Muscle layer of colon (tissue), 2 donors: ENCODE data around the gene GABRA4.
A peak's percentile ranks its signal among the peaks of the same experiment; 100 is the strongest.

Experiments used
- H3K27ac ChIP-seq: one replicate; pipeline ENCODE4 v1.7.0; 2013; ENCODE audit warnings: low read depth, mild to moderate bottlenecking, low read length, moderate library complexity
- H3K27me3 ChIP-seq, 2 donors: one replicate each; pipeline ENCODE4 v1.7.0; 2013; ENCODE audit warnings: low read length in 2 of 2, mild to moderate bottlenecking in 2 of 2; ENCODE audit not compliant: insufficient read depth in 2 of 2, control insufficient read depth in 1 of 2
- H3K36me3 ChIP-seq: one replicate; pipeline ENCODE4 v1.7.0; 2013; ENCODE audit warnings: mild to moderate bottlenecking, low read length; ENCODE audit not compliant: insufficient read depth
- H3K4me1 ChIP-seq: one replicate; pipeline ENCODE4 v1.7.0; 2013; ENCODE audit warnings: mild to moderate bottlenecking, low read length; ENCODE audit not compliant: insufficient read depth
- H3K4me3 ChIP-seq, 2 donors: one replicate each; pipeline ENCODE4 v1.7.0; 2013; ENCODE audit warnings: low read length in 2 of 2, low read depth in 1 of 2, mild to moderate bottlenecking in 1 of 2, moderate library complexity in 1 of 2
- H3K9ac ChIP-seq: one replicate; pipeline ENCODE4 v1.7.0; 2013; ENCODE audit warnings: low read length
- H3K9me3 ChIP-seq: one replicate; pipeline ENCODE4 v1.7.0; 2013; ENCODE audit warnings: mild to moderate bottlenecking, low read length
- donor health status: abdominal sarcoma.
- donor health status: Adenocarcinoma of cecum.

The GABRA4 gene

DNA sequence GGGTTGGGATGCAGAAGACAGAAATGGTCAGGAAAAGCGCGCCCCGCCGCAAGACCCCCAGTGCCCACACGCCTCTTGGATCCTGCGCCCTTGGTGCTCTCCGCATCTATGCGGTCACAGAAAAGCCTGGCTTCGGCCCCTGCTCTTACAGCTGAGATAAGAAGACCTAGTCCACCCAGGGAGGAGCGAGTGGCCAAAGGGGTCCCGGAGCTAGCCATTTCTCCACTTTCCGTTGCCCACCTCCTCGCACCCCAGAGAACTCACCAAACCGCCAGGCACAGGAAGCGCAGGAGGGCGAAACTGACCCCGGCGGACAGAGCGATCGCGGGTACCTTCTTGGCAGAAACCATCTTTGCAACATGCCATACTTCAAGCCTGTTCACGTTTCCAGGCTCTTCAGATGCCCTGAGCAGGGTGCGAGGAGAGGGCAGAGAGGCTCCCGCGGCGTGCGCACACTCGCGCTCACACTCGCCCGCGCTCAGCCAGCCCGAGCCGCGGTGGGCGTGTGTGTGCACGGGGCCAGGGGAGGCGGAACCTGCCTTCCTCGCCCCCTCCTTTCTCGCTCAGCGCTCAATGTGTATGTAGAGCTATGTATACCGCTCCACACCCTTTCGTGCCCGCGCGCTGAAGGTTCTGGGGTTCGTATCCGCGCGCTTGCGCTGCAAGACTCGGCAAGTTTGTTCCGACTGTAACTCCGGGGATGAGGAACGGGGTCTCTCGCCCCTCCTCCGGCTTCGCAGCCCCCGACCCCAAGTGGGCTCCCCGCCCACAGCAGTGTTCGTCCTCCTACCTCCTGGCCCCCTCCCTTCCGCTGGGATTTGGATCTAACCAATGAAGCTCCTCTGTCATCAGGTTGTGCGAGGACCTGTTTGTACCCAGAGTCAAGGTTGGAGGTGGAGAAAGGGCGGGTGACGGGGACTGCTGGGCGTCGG lies at the start of gene GABRA4:
Gene GABRA4, minus strand, starts transcription at position 507 of the 932 bp plus-strand sequence. Its CDS starts 157 bp downstream, at position 350.
- peaks cover 14 to 21% of the 10 kb centered on the region in 2 donors for H3K27me3 ChIP-seq
- H3K4me1 ChIP-seq = no peaks in the 10 kb centered on the region
- no peak within 1 kb of the TSS for H3K4me3 ChIP-seq
- H3K27ac ChIP-seq = no peak within 1 kb of the TSS
- H3K9ac ChIP-seq = no peak within 1 kb of the TSS
- H3K36me3 ChIP-seq = no peaks in the 10 kb centered on the region
- no peaks in the 10 kb centered on the region for H3K9me3 ChIP-seq

DNA sequence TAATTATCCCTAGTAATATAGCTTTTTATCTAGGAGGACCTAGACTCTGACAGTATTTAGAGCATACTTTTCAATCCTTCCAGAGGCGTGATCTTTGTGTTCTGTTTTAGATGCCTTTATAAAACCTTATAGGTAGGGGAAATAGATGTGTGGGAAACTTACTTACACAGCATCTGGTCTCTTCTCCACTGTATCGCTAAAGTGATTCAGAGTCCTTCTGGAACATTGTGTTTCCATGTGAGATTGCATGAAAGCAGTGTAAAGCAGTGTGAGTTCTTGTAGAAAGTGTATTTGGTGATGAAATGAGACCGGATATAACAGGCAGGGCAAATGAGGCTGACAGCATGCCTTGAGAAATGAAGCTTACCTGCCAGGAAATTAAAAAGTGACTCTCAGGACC lies 47.4 kb upstream of the GABRA4 start:
- Histone ChIP-seq H3K4me1 (no peaks in the 10 kb centered on the region), H3K9ac (no peak overlapping the region), H3K27me3 (no peaks in the 10 kb centered on the region), H3K27ac (no peak overlapping the region), H3K36me3 (no peaks in the 10 kb centered on the region), H3K4me3 (no peak overlapping the region), H3K9me3 (no peaks in the 10 kb centered on the region)

DNA sequence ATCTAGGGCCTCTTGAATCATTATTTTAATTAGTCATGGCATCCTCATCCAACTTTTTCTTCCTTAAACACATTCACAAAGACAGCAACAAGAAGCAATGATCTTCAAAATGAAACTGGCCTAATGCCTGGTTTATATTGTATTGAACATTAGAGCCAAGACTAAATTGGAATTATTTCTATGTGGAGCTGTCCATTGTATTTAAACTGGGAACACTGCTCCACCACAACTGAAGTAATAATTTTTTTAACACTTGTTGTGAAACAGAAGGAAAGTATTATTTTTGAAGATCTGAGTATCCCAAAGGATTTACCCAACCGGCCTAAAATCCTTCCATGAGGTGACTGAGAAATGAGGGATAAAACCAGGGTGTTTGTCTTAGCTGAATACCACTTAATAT lies 44.9 kb upstream of the GABRA4 start:
- Histone ChIP-seq H3K36me3 (no peaks in the 10 kb centered on the region), H3K9me3 (no peaks in the 10 kb centered on the region), H3K27me3 (no peaks in the 10 kb centered on the region), H3K4me1 (no peaks in the 10 kb centered on the region), H3K4me3 (no peak overlapping the region), H3K27ac (no peak overlapping the region), H3K9ac (no peak overlapping the region)

DNA sequence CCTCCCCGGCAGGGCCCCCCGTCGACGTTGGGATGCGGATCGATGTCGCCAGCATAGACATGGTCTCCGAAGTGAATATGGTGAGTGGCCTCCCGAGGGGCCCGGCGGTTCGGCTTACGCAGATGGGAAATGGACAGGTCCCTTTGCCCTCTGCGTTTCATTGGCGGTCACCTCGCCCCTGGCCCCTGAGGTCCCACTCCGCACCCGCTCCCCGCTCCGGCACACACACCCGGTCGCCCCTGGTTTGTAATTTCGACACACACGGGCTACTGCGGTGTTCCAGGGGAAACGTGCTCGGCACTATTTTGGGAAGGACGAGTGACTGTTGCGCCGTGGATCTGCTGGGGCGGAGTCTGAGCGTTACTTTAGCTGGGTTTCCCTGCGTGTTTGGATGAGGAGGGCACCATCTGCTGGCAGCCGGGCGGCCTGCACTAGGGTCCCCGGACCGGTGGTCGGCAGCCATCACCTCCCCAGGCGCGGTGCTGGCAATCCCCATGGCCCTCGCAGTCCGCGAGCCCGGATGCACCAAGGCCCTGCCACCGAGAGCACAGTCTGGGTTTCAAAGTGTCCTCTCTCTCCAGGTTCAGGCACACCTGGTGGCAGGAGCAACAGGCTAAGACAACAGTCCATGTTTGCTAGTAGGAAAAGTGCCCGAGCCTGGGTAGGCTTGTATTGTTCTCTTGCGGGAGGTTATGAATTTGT lies 39.2 kb upstream of the GABRA4 start:
- H3K4me1 ChIP-seq = peaks cover 8% of the 10 kb centered on the region
- H3K27me3 ChIP-seq = peaks cover 0 to 16% of the 10 kb centered on the region in 2 donors
- peak overlapping the region; percentile 30 to 41 for H3K4me3 ChIP-seq
- H3K27ac ChIP-seq = no peak overlapping the region
- no peak overlapping the region for H3K9ac ChIP-seq
- no peaks in the 10 kb centered on the region for H3K9me3 ChIP-seq
- no peaks in the 10 kb centered on the region for H3K36me3 ChIP-seq

DNA sequence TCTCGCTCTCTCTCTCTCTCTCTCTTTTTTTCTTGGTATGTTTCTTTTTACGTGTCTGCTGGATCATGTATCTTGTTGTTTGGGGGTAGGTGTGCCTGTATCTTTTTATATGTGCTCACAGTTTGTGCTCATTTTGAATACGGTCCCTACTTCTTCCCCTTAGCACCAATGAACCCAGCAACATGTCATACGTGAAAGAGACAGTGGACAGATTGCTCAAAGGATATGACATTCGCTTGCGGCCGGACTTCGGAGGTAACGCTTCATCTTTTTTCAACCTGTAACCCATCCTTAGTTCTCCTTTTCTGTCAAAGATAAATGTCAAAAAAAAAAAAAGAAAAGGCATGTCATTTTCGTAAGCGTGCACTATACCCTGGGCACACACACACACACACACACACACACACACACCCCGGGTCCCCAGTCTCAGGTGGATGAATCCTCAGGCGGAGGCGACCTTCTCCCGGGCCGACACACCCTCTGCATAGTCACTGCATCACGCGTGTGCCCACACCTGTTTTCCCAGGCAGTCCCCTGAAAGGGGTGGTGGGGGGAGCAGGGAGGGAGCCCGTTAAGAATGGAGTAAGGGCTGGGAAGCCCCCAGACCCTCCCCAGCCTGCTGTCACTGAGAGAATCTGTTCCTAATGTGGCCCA lies 38.5 kb upstream of the GABRA4 start:
- peaks cover 8% of the 10 kb centered on the region for H3K4me1 ChIP-seq
- H3K27me3 ChIP-seq = peaks cover 0 to 16% of the 10 kb centered on the region in 2 donors
- no peak overlapping the region for H3K27ac ChIP-seq
- no peaks in the 10 kb centered on the region for H3K9me3 ChIP-seq
- H3K4me3 ChIP-seq = peak overlapping the region; percentile 30 to 47
- H3K36me3 ChIP-seq = no peaks in the 10 kb centered on the region
- no peak overlapping the region for H3K9ac ChIP-seq

DNA sequence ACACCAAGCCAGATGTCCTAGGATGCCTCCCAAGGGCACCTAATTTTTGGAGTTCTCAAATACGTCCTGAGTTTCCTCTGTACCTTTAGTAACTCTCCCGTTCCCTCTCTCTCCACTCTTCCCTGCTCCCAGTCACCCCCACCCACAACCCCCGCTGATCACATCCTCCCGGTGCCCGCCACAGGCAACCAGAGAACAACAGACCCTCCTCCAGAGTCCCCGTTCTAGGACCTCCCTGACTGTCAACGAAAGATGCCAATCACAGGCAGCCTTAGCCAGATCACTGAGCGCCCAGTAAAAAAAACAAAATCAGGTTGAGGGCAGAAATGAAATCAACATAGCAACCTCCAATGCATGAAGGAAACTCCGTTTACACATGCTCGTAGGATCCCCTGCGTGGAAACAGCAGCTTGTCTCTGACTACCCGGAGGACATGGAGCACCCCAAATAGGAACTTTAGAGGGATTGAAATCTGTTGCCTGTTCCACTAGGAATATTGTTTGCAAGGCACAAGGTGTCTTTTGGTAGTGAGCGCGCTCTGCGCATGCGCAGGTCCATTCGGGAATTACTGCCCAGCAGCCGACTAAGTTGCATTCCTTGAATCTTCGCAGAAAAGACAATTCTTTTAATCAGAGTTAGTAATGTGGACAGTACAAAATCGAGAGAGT lies 37.8 kb upstream of the GABRA4 start, which contains the start of gene GABRB1:
Gene GABRB1, plus strand, starts transcription at position 557 of the 668 bp plus-strand sequence.
- H3K9ac ChIP-seq = no peak within 1 kb of the TSS
- H3K27me3 ChIP-seq = peaks cover 0 to 16% of the 10 kb centered on the region in 2 donors
- H3K27ac ChIP-seq = no peak within 1 kb of the TSS
- no peaks in the 10 kb centered on the region for H3K9me3 ChIP-seq
- peaks cover 8% of the 10 kb centered on the region for H3K4me1 ChIP-seq
- H3K36me3 ChIP-seq = no peaks in the 10 kb centered on the region
- H3K4me3 ChIP-seq = peak within 1 kb of the TSS; percentile 30 to 47

DNA sequence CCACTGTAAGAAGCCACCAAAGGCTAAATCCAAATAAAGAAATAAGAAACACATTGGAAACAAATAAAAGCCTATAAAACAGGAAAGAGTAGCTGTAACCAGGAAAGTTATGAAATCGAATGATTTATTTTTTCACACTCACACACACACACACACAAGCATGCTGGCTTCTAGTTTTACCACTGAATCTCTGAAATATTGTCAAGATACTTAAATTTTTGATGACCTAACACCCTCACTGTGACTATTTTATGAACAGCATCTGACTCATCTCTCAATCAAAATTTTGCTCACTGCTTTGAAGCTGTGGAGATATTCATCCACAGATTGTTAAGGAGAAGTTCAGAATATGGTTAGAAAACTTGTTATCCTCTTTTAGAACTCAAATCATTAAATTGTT lies 24.1 kb upstream of the GABRA4 start:
- no peak overlapping the region for H3K4me3 ChIP-seq
- no peaks in the 10 kb centered on the region for H3K36me3 ChIP-seq
- H3K27me3 ChIP-seq = no peaks in the 10 kb centered on the region
- H3K9ac ChIP-seq = no peak overlapping the region
- H3K4me1 ChIP-seq = no peaks in the 10 kb centered on the region
- no peak overlapping the region for H3K27ac ChIP-seq
- H3K9me3 ChIP-seq = no peaks in the 10 kb centered on the region

DNA sequence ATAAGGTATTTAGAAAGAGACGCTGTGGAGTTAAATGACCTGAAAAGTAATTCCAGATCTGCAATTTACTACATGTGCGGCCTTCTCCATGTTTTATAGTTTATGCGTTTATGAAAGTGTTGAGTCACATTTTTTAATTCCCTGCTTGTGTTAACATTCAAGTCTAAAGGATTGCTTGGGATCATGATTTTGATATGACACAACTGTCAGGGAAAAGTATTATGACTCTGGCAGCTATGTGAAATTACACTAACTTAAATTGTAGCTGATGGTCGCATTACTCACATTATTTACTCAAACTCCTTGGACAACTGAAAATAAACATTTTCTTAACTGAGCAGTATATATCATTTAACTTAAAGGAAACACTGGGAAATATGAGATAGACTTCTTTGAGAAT lies 23.7 kb upstream of the GABRA4 start:
- Histone ChIP-seq H3K4me1 (no peaks in the 10 kb centered on the region), H3K4me3 (no peak overlapping the region), H3K9ac (no peak overlapping the region), H3K9me3 (no peaks in the 10 kb centered on the region), H3K36me3 (no peaks in the 10 kb centered on the region), H3K27me3 (no peaks in the 10 kb centered on the region), H3K27ac (no peak overlapping the region)

DNA sequence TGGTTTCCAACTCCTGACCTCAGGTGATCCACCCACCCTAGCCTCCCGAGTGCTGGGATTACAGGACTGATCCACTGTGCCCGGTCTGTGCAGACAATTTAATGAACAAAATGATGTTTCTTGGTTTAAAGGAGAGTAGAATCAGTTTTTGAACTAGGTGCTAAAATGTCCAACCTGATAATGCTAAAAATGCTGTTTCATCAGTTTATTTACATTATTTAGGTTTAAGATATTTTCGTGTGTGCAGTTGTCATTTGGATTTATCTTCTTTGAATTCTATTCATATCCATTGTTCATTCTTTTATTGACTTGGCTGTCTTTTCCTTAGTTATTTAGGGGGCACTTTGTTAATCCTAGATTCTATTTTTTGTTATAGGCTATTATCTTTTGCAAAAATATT lies 20.0 kb upstream of the GABRA4 start:
- no peaks in the 10 kb centered on the region for H3K9me3 ChIP-seq
- no peaks in the 10 kb centered on the region for H3K36me3 ChIP-seq
- no peaks in the 10 kb centered on the region for H3K4me1 ChIP-seq
- no peak overlapping the region for H3K4me3 ChIP-seq
- H3K27ac ChIP-seq = no peak overlapping the region
- H3K9ac ChIP-seq = no peak overlapping the region
- no peaks in the 10 kb centered on the region for H3K27me3 ChIP-seq

DNA sequence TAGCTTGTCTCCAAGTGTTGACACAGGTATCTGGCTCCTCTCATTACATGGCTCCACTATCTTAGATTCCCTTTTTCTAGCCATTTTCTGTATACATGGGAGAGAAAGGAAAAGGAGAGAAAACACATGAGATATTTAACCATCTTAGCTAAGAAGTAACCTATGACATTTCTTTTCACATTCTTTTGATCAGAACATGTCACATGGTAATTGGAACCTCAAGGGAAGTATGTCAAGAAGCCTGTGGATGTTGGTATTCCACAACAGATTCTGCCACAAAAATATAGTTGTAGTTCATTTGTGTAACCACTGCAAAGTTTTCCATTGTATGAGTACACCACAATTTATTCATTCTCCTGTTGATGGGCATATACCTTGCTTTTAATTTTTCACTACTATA lies 19.3 kb upstream of the GABRA4 start:
- H3K36me3 ChIP-seq = no peaks in the 10 kb centered on the region
- no peaks in the 10 kb centered on the region for H3K9me3 ChIP-seq

More for the DNA sequence above, 19.3 kb upstream of the GABRA4 start:
- no peak overlapping the region for H3K27ac ChIP-seq
- no peak overlapping the region for H3K9ac ChIP-seq
- no peak overlapping the region for H3K4me3 ChIP-seq
- no peaks in the 10 kb centered on the region for H3K4me1 ChIP-seq
- no peaks in the 10 kb centered on the region for H3K27me3 ChIP-seq
